Femur (tissue), 1 donor: ENCODE results near the gene PRKAG2.
"Not testable (repeated sequence)": the region's sequence is repeated elsewhere in the genome, so short reads cannot be mapped to it uniquely, and the experiment has no call there.

Source experiments
- DNase-seq: peaks from one replicate; pipeline ENCODE4 v3.0.0-alpha.2; 2017

Gene PRKAG2

DNA sequence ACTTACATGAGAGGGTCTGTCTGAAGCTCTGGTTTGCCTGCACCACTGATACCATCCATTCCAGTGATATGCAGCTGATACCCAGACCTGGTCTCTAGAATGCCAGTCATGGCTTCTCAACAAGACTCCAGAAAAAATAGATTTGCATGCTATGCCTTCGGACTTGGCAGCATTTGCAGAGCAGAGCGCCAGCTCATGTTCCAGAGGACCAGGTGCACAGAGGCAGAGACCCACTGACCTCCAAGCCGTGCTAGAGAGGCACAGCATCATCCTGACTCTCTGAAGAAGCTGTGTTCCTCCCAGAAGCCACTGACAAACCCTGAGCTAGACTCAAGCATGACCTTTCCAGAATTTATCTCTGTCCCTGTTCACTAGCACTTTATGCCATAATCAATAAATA is 6.9 kb upstream of the PRKAG2 start:
- no peak for DNase-seq

- DNase-seq = no peak
Measured at GRCh38 chr7:151882734-151883133, 5.8 kb upstream of the PRKAG2 start.

DNA sequence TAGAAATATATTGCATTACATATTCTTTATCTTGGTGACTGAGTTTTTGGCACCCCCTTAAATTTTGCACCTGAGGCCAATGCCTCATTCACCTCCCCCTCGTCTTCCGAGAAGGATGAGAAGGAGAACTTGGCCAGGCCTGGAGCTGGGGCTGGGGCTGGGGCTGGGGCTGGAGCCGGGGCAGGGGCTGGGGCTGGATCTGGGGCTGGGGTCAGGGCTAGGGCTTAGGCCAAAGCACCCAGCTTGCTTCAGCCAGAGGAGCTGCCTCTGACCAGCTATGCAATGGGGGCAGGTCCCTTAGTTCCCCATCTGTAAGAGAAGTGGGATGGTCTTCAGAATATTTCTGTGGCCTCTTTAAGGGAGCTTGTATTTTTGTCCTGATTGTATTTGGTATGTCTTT is 3.8 kb upstream of the PRKAG2 start:
- DNase-seq = no peak

DNA sequence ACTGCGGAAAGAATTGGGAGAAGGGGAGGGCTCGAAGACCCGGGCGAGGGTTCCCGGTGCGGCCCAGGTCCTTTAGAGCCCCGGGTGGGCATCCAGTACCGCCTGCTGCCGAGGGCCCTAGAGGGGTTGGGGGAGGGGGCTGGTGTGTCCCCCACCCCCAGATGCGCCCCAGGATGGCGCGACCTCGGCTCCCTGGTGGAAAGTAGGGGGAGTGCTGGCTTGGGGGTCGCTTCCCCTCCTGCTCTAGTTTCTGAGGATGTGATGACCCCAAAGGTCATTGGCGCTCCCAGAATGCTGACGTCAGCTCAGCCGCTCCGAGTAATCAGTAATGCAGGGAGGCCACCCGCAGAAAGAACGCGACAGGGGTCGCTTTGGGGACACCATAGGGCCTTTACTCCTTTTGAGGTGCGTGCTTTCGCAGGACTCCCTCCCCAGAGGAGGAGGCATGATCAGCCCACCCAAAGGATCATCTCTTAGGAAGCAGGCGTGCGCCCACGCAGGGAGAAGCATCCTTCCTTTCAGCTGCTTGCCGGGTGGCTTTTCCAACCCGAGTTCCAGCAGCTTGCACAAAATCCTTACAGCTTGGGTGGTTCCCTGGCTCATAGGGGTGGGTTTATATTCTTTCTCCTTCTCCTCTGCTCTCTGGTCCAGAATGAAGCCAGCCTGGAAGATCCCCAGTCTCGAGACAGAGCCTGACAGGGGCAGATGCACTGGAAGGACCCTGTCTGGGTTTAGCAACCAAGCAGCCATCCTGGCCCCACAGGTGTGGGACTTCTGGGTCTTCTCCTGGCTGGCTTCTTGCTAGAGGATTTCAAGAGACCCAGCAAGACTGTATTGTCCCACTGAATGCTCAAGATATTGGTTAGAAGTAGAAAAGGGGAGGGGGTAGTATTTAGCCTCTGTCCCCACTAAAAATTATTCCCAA is 1.3 kb upstream of the PRKAG2 start:
- no peak for DNase-seq

DNA sequence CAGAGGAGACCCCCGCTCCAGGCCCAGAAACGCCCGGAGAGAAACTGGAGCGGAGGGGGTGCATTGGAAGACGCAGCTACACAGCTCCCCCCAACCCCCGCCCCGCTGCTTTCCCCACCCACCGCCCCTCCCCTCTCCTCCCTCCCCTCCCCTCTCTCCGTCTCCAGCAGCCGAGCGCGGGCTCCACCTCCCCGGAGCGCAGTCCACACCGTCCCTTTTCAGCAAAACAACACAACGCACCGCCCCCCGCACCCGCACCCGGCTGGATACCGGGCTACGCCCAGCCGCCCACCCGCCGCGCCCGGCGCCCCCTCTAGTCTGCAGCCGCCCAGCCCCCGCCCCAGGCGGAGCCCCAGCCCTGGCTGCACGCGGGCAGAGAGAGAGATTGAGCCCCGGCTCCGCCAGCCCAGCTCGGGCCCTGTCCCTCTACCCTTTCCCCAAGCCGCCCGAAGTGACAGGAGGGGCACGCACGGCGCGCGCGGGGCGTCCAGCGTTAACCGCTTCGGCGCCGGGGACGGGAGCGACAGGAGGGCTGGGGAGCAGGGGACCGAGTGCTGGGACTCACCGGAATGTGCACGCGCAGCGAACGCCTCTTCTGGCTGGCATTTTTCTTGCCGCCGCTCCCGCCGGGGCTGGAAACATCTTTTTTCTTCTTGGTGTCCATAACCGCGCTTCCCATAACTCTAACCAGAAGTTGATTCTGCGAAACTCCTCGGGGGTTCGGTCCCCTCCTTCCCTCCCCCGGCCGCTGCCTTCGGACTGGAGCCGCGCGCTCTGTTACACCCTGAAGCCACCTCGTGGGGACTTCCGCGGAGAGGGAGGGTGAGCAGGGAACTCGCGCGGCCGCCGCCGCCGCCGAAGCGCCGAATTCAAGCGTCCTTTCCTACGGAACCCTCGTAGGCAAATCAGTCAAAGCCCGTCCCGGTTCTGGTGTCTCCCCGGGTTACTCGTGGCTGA is 695 bp downstream of the PRKAG2 start:
- DNase-seq = peak; percentile 89

DNA sequence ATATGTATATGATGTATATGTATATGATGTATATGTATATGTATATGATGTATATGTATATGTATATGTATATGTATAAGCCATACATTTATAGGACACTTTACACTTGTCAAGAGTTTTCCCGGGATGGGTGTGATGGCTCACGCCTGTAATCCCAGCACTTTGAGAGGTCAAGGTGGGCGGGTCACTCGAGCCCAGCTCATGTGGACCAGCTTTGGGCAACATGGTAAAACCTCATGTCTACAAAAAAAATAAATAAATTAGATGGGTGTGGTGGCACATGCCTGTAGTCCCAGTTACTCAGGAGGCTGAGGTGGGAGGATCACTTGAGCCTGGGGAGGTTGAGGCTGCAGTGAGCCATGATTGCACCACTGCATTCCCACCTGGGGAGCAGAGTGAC is 2.4 kb downstream of the PRKAG2 start:
- not testable (repeated sequence) for DNase-seq

DNA sequence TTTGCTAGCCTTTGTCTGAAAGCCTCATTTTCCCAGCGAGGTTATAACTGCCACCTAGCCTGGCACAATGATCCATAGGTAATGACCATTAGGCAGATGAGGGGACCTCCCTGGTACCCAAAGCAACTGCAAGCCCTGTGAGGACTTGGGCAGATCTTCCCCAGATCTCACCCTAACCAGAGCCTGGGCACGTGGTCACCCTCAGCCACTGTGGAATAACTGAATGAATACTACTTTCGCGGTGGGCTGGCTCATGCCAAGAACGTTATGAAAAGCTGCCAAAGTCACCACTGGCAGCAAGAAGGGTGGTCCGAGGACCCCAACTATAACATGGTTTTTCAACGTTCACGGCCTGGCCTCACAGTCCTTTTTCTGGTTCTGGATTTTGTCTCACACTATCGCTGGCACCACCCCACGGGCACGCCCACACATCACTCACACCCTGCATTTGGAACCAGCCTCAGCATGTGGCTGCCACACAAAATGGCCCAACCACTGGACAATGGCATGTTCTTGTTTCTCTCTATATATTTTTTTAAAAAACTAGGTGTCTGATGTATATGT is 3.4 kb downstream of the PRKAG2 start:
- DNase-seq = no peak

GRCh38 chr7:151872531-151873401 is 4.1 kb downstream of the PRKAG2 start:
- no peak for DNase-seq

GRCh38 chr7:151871904-151872303 is 5.0 kb downstream of the PRKAG2 start:
- DNase-seq = no peak

GRCh38 chr7:151871189-151871735 is 5.7 kb downstream of the PRKAG2 start:
- no peak for DNase-seq

DNA sequence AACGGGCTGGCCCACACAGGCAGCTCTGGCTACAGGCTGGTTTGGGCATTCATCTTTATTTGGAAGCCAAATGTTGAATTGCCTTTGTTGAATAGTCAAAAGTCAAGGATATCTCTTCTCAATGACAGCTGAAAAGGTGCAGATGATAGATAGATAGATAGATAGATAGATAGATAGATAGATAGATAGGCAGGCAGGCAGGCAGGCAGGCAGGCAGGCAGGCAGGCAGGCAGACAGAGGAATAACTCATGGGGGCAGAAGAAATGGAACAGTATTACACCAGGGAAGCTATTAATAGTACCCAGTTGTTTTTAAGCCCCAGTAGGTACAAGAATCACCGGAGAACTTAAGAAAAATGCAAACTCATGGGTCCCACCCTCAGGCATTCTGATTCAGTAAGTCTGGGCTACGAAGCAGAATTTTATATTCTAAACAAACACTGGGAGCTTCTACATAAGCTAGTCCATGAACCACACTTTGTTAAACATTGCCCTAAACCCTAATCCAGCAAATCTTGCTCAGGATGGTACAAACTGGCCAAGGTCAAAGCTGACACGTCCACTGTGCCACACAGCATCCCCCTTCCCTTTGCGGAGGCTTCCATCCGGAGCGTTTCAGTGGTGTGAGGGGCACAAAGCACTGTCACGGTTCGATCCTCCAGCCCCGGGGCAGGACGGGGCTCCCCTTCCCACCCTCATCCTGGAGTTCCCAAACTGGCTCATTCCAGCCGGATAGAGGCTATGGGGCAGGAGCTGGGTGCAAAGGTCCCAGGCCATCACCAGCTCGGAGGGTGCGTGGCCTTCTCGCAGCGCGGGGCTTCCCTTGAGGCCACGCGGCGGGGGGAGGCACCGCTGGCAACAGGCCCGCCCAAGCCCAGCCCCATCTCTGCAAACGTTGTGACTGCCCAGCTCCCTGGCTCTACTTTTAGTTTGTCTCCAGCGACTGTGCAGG is 6.7 kb downstream of the PRKAG2 start:
- DNase-seq = no peak

DNA sequence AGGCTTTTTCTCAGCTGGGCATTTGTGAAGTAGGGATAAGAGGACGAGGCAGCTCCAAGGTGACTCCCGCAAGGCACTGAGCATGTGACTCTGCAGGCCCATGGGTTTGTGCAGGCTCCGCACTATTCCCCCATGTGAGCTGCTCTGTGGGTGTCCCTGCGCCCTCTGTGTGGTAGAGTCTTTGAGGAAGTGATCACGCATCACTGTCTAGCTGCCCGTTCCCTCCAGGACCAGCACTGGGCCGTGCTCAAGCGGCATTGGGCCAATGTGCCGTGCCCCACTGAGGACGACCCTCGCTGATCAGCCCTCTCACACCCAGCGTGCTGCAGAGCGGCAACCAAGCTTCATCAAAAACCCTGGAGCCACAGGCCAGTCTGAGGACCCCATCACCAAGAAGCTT is 7.5 kb downstream of the PRKAG2 start:
- DNase-seq = no peak

GRCh38 chr7:151869109-151869428 is 7.8 kb downstream of the PRKAG2 start:
- no peak for DNase-seq

- DNase-seq = no peak
Measured at GRCh38 chr7:151868396-151869108, 8.4 kb downstream of the PRKAG2 start.

- DNase-seq = no peak
Measured at GRCh38 chr7:151867912-151868311, 9.0 kb downstream of the PRKAG2 start.

DNA sequence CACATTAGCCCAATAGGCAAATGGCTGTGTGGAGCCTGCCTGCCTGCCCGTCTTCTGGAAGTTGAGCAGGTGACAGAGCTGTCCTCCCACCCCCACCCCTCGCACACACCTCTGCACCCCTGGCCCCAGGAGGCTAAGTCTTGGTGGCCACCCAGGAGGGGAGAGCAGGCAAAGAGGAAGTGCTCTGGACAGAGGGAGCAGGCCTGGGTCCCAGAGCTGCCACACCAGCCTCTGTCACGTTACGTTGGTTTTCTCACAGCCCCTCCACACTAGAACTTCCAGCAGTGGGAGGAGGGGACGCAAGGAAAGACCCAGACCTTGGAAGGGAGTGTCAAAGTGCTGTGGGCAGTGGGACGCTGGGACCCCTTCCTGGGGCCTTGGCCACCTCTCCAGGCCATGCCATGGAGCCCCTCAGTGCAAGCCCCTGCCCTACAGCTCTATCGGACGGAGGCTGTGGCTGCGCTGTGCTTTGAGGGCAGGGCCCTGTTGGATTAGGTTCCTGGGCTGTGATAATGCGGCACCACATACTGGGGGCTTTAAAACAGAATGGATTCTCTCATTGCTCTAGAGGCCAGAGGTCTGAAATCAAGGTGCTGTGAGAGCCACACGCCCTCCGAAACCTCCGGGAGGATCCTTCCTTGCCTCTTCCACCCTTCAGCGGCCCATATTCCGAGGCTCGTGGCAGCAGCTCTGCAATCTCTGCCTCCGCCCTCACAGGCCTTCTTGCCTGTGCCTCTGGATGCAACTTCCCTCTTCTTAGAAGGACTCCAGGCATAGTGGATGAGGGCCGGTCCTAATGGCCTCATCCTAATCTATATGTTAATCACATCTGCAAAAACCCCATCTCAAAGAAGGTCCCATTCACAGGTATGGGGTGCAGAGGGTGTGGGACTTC is 9.9 kb downstream of the PRKAG2 start:
- no peak for DNase-seq

- DNase-seq = no peak
Measured at GRCh38 chr7:151866028-151866427, 10.9 kb downstream of the PRKAG2 start.

DNA sequence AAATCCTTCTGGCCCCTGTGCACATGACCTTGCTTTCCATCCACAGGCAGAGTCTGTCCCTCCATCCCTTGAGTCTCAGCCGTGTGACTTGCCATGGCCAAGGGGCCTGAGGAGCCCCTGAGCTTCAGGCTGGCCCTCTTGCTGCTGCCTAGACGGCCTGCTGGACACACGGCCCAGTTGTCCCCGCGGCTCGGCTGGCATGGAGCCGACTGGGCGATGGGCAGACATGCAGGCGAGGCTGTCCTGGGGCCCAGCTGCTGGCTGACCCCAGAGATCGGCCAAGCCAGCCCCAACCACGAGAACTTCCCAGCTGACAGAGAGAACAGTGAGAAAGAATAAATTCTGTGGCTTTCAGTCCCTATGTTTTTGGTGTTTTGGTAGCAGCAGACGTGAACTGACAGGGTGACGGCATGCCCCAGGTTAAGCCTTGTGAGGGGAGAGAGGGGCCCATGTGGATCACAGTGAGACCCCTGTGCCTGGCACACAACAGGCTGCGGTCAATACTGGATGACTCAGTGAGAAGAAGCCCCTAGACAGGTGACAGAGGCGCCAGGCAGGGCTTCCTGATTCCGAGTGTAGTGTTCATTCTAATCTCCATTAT is 11.7 kb downstream of the PRKAG2 start:
- DNase-seq = no peak

DNA sequence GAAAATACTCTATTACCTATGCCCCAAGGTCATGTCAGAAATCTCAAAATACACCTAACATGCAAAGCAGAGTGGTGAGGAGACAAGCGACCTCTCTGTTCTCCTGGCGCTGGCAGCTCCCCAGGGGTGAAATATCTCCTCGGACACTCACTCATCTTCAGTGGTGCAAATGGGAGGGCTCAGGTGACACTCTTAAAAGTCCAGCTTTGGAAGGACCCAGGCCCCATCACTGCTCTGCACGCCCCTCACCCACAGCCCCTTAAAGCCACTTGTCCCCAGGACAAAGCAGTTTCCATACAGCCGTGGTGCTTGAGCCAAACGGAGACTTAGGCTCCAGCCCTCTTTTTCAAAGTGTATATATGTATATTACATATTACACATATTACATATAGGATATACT is 12.4 kb downstream of the PRKAG2 start:
- no peak for DNase-seq
